Measurements from ENCODE around the gene C11orf91. TPM values are rescaled to one million over a fixed set of nuclear protein-coding genes. Genes with fewer than 3 reads are reported as not detected.
"Not testable (repeated sequence)": the region's sequence is repeated elsewhere in the genome, so short reads cannot be mapped to it uniquely, and the experiment has no call there.

Gene C11orf91
- total RNA-seq, 3 donors from 2014 or later: not detected

- Histone ChIP-seq H3K4me1 (peaks cover 3 to 9% of the 10 kb centered on the region in 2 donors), H3K9me3 (no peaks in the 10 kb centered on the region), H3K27me3 (no peaks in the 10 kb centered on the region), H3K4me3 (peak overlapping the region in 1 of 3 donors; percentile 93), H3K36me3 (no peaks in the 10 kb centered on the region), H3K27ac (peak overlapping the region; percentile 40 to 57)
- intact Hi-C loops (cut with DNase I; ENCODE audit: low total_unique reads): no loop called here
- no peak for DNase-seq (ENCODE audit: low spot score in 2 of 2)
- TF ChIP-seq POLR2A (IDR thresholded peaks at IDR 0.05): no peak
- no peak for TF ChIP-seq POLR2AphosphoS5 (IDR thresholded peaks at IDR 0.05)
- TF ChIP-seq CTCF (IDR thresholded peaks at IDR 0.05): no peak
Measured at GRCh38 chr11:33731723-33732531, 31.3 kb upstream of the C11orf91 start.

DNA sequence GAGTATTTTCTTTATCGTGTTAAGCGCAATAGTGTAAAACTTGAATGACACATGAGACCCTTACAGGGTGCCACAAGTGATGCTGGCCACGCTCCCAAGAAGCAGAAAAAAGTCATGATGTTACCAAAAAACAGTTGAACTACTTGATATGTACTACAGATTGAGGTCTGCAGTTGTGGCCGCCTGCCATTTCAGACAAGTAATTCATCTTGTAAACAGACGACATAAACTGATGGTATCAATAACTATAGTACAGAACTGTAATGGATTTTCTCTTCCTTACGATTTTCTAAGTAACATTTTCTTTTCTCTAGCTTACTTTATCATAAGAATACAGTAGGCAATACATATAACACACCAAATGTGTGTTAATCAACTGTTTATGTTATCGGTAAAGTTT lies 30.1 kb upstream of the C11orf91 start:
- Histone ChIP-seq H3K4me3 (peak overlapping the region in 1 of 3 donors; percentile 93), H3K9me3 (no peaks in the 10 kb centered on the region), H3K4me1 (peaks cover 3 to 6% of the 10 kb centered on the region in 2 donors), H3K36me3 (no peaks in the 10 kb centered on the region), H3K27ac (peak overlapping the region in 1 of 2 donors; percentile 17), H3K27me3 (no peaks in the 10 kb centered on the region)
- TF ChIP-seq POLR2A (IDR thresholded peaks at IDR 0.05) (no peak), POLR2AphosphoS5 (IDR thresholded peaks at IDR 0.05) (no peak), CTCF (IDR thresholded peaks at IDR 0.05) (no peak)
- no peak for DNase-seq (ENCODE audit: low spot score in 2 of 2)
- intact Hi-C loops (cut with DNase I; ENCODE audit: low total_unique reads): no loop called here

GRCh38 chr11:33729072-33729664 lies 28.5 kb upstream of the C11orf91 start:
- intact Hi-C loops (cut with DNase I; ENCODE audit: low total_unique reads); DNase-seq (ENCODE audit: low spot score in 2 of 2); H3K36me3 ChIP-seq; H3K27me3 ChIP-seq; H3K9me3 ChIP-seq; H3K4me3 ChIP-seq; H3K27ac ChIP-seq: not testable (repeated sequence)
- H3K4me1 ChIP-seq: peaks cover 10 to 14% of the 10 kb centered on the region in 2 donors

DNA sequence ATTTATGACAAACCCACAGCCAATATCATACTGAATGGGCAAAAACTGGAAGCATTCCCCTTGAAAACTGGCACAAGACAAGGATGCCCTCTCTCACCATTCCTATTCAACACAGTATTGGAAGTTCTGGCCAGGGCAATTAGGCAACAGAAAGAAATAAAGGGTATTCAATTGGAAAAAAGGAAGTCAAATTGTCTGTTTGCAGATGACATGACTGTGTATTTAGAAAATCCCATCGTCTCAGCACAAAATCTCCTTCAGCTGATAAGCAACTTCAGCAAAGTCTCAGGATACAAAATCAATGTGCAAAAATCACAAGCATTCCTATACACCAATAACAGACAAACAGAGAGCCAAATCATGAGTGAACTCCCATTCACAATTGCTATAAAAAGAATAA lies 26.9 kb upstream of the C11orf91 start:
- peaks cover 16 to 18% of the 10 kb centered on the region in 2 donors for H3K4me1 ChIP-seq

GRCh38 chr11:33725496-33725895 lies 24.9 kb upstream of the C11orf91 start:
- no peak for TF ChIP-seq POLR2AphosphoS5 (IDR thresholded peaks at IDR 0.05)
- TF ChIP-seq POLR2A (IDR thresholded peaks at IDR 0.05): no peak
- no peak for TF ChIP-seq CTCF (IDR thresholded peaks at IDR 0.05)
- Histone ChIP-seq H3K4me3 (peak overlapping the region in 1 of 3 donors; percentile 5), H3K9me3 (no peaks in the 10 kb centered on the region), H3K27ac (peak overlapping the region; percentile 43 to 72), H3K27me3 (no peaks in the 10 kb centered on the region), H3K4me1 (peaks cover 15 to 19% of the 10 kb centered on the region in 2 donors), H3K36me3 (peaks cover 6% of the 10 kb centered on the region)
- intact Hi-C loops (cut with DNase I; ENCODE audit: low total_unique reads): no loop called here
- no peak for DNase-seq (ENCODE audit: low spot score in 2 of 2)

More for the DNA sequence above, 26.9 kb upstream of the C11orf91 start:
- H3K27me3 ChIP-seq; H3K36me3 ChIP-seq; H3K27ac ChIP-seq; H3K4me3 ChIP-seq; DNase-seq (ENCODE audit: low spot score in 2 of 2); intact Hi-C loops (cut with DNase I; ENCODE audit: low total_unique reads); H3K9me3 ChIP-seq: not testable (repeated sequence)

DNA sequence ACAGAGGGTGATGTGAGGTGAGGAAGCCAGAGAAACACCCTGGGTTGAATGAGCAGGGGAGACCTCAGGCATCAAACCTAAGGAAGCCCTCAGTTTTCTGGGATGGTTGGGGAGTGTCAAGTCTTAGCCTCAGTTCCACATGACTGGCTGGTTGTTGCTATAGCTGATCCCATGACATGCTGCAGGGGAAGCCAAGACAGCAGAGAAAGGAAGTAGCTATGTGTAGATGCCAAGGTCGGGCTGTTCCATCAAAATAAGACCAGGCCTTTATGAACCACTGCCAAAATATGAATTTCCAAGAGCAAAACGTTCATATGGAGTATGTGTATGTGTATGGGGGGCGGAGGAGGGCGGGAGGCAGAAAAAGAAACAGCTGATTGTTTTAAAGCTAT lies 24.0 kb upstream of the C11orf91 start:
- Histone ChIP-seq H3K4me3 (peak overlapping the region in 1 of 3 donors; percentile 27), H3K36me3 (peaks cover 6% of the 10 kb centered on the region), H3K9me3 (no peaks in the 10 kb centered on the region), H3K27me3 (no peaks in the 10 kb centered on the region), H3K4me1 (peaks cover 15 to 19% of the 10 kb centered on the region in 2 donors), H3K27ac (peak overlapping the region; percentile 72 to 94)
- intact Hi-C loops (cut with DNase I; ENCODE audit: low total_unique reads): no loop called here
- TF ChIP-seq CTCF (IDR thresholded peaks at IDR 0.05) (no peak), POLR2AphosphoS5 (IDR thresholded peaks at IDR 0.05) (peak in 1 of 3 donors; percentile 47), POLR2A (IDR thresholded peaks at IDR 0.05) (no peak)
- peak in 1 of 2 donors; percentile 32 for DNase-seq (ENCODE audit: low spot score in 2 of 2)

Measured in breast epithelium (tissue), 4 donors.